Progenitor cell of endocrine pancreas (in vitro differentiated cells): ENCODE results near the gene CDKN2B. TPM values are rescaled to one million over a fixed set of nuclear protein-coding genes. Genes with fewer than 3 reads are reported as not detected.

ENCODE experiments used
- DNase-seq: peaks from one replicate; pipeline ENCODE4 v3.0.0; 2021; ENCODE audit warnings: low spot score; ENCODE audit not compliant: unreplicated experiment
- H3K27ac Mint-ChIP-seq: 2 replicates; pipeline ENCODE4 v1.8.0; 2021; ENCODE audit warnings: mild to moderate bottlenecking, moderate library complexity, mixed read lengths
- H3K27me3 Mint-ChIP-seq: 2 replicates; pipeline ENCODE4 v1.8.0; 2021; ENCODE audit warnings: mixed read lengths
- H3K36me3 Mint-ChIP-seq: 2 replicates; pipeline ENCODE4 v1.8.0; 2022; ENCODE audit warnings: mixed read lengths; ENCODE audit not compliant: insufficient read depth
- H3K4me1 Mint-ChIP-seq: 2 replicates; pipeline ENCODE4 v1.8.0; 2021; ENCODE audit warnings: low read depth, mixed read lengths
- H3K4me3 Mint-ChIP-seq: 2 replicates; pipeline ENCODE4 v1.8.0; 2021; ENCODE audit warnings: low read depth, mild to moderate bottlenecking, moderate library complexity, mixed read lengths
- H3K9me3 Mint-ChIP-seq: 2 replicates; pipeline ENCODE4 v1.8.0; 2021; ENCODE audit warnings: low read depth, mixed read lengths
- CTCF ChIP-seq: fragments of 200-600 bp; sonication (generic); IDR thresholded peaks from one replicate; pipeline ENCODE4 v1.5.0; 2021; ENCODE audit warnings: antibody characterized with exemption, mild to moderate bottlenecking; ENCODE audit not compliant: unreplicated experiment
- total RNA-seq: library from RNA; stranded (reverse); gene quantifications from 2 replicates; pipeline ENCODE4 v1.2.1, GENCODE V29; 2021

Gene CDKN2B
- total RNA-seq, 1 donor from 2014 or later, result 1.2 TPM

DNA sequence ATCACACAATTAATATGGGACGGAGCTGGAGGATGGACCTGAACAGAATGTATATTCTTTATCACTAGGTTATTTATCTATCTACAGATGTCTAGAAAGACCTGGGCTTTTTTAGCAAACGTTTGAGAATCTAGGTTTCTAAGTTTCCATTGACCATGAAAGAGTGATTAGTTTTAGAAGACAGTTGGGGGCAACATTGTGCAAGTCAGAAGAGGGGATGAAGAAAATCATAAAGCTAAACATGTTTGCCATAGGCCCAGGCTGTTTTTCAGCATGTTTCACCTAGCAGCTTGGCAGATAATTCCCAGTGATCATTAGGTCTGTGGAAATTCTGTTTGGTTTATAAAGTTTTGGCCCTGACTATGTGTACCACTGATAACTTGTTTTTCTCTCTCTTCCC lies 44.1 kb upstream of the CDKN2B start:
- Mint-ChIP-seq H3K4me3 (no peak overlapping the region), H3K27me3 (no peaks in the 10 kb centered on the region), H3K4me1 (no peaks in the 10 kb centered on the region), H3K9me3 (no peaks in the 10 kb centered on the region), H3K36me3 (no peaks in the 10 kb centered on the region), H3K27ac (no peak overlapping the region)
- no peak for DNase-seq
- no peak for TF ChIP-seq CTCF

- H3K9me3 Mint-ChIP-seq, result no peaks in the 10 kb centered on the region
Observed at GRCh38 chr9:22052376-22052945, 43.4 kb upstream of the CDKN2B start.

GRCh38 chr9:22050924-22051323 lies 41.8 kb upstream of the CDKN2B start:
- H3K9me3 Mint-ChIP-seq, result no peaks in the 10 kb centered on the region
- DNase-seq, result no peak
- peaks cover 4% of the 10 kb centered on the region for H3K27me3 Mint-ChIP-seq
- H3K36me3 Mint-ChIP-seq, result no peaks in the 10 kb centered on the region
- TF ChIP-seq CTCF, result no peak
- H3K4me3 Mint-ChIP-seq, result no peak overlapping the region
- no peak overlapping the region for H3K27ac Mint-ChIP-seq
- H3K4me1 Mint-ChIP-seq, result no peaks in the 10 kb centered on the region

More at GRCh38 chr9:22052376-22052945, 43.4 kb upstream of the CDKN2B start:
- Mint-ChIP-seq H3K4me1 (no peaks in the 10 kb centered on the region), H3K27me3 (no peaks in the 10 kb centered on the region), H3K4me3 (no peak overlapping the region), H3K27ac (no peak overlapping the region), H3K36me3 (no peaks in the 10 kb centered on the region)
- no peak for DNase-seq
- no peak for TF ChIP-seq CTCF

- Mint-ChIP-seq H3K36me3 (no peaks in the 10 kb centered on the region), H3K27me3 (peaks cover 4% of the 10 kb centered on the region), H3K4me3 (no peak overlapping the region), H3K4me1 (no peaks in the 10 kb centered on the region), H3K27ac (no peak overlapping the region), H3K9me3 (no peaks in the 10 kb centered on the region)
- no peak for TF ChIP-seq CTCF
- DNase-seq, result no peak
Observed at GRCh38 chr9:22049411-22049810, 40.3 kb upstream of the CDKN2B start.

DNA sequence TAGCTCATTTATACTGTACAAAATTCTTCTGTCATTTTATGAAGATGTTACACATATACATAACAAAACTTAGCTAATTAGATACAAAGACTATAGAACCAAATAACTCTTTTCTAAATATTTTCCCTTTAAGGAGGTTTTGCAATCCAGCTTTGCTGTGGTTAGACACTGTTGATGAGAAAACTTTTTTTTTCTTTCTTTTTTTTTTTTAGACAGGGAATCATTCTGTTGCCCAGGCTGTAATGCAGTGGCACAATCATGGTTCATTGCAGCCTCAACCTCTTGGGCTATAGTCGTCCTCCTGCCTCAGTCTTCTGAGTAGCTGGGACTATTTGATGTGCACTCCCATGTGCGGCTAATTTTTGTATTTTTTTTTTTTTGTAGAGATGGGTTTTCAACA lies 38.5 kb upstream of the CDKN2B start:
- H3K27ac Mint-ChIP-seq, result no peak overlapping the region
- TF ChIP-seq CTCF, result no peak
- H3K4me3 Mint-ChIP-seq, result no peak overlapping the region
- no peaks in the 10 kb centered on the region for H3K36me3 Mint-ChIP-seq
- no peak for DNase-seq
- H3K4me1 Mint-ChIP-seq, result no peaks in the 10 kb centered on the region
- H3K9me3 Mint-ChIP-seq, result no peaks in the 10 kb centered on the region
- peaks cover 4% of the 10 kb centered on the region for H3K27me3 Mint-ChIP-seq
